GM13976 (cell line): ENCODE measurements around the gene YBX2.

Experiments used
- DNase-seq: peaks from one replicate; pipeline ENCODE4 v3.0.0; 2012; ENCODE audit warnings: low spot score
- CTCF ChIP-seq: IDR thresholded peaks from 2 replicates; pipeline ENCODE4 v1.5.1; 2012; ENCODE audit warnings: borderline replicate concordance, mild to moderate bottlenecking; ENCODE audit not compliant: insufficient read depth; ENCODE audit errors: extremely low read depth, missing control alignments, control extremely low read depth
- in situ Hi-C: fragments of 300-500 bp; cut with MboI; formaldehyde crosslinking; loops from one replicate; pipeline ENCODE4 v1.12.0; 2022; ENCODE audit warnings: low sequenced_read_pairs, mixed read lengths, inconsistent platforms; ENCODE audit not compliant: unreplicated experiment

YBX2 gene

DNA sequence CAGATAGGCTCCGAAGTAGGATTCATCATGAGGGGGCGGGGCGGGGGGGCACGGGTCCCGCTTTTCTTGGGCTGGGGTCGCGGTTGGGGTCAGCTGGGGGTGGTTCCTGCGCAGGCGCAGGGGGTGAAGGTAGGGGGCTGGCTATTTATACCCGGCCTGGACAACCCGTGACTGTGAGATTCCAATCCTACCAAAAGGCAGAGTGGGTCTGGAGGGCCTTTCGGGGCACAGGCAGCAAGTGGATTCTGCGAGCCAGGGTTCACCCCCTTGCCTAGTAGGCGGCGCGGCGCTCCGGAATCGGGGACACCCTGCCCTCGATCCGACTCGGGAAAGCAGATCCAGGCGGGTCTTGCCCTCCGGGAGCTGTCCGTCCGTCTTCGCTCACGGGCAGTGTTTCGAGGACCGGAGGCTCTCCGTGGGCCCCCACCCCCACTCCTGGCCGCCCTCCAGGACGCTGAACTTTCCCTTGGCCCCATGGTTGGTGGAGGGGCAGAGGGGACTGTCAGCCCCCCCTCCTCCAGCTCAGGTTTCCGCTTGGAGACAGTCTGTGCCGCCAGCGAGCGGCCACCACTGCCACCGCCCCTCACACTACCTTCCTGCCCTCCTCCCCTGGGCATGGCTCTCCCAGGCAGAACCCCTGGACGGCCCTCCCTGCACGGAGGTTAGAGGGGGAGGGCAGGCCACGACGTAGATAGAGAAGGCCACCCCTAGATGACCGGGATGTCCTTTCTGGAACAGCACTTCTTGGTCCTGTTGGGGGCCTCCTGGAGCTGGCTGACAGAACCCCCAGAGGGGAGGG, 12.3 kb downstream of the YBX2 start:
- TF ChIP-seq CTCF = no peak
- in situ Hi-C loops = loop anchor here (25.0 kb wide), 1 partner anchor 245 kb away; the partner anchor contains the start of genes SLC16A11 and SLC16A13
- DNase-seq = peak; percentile 37

DNA sequence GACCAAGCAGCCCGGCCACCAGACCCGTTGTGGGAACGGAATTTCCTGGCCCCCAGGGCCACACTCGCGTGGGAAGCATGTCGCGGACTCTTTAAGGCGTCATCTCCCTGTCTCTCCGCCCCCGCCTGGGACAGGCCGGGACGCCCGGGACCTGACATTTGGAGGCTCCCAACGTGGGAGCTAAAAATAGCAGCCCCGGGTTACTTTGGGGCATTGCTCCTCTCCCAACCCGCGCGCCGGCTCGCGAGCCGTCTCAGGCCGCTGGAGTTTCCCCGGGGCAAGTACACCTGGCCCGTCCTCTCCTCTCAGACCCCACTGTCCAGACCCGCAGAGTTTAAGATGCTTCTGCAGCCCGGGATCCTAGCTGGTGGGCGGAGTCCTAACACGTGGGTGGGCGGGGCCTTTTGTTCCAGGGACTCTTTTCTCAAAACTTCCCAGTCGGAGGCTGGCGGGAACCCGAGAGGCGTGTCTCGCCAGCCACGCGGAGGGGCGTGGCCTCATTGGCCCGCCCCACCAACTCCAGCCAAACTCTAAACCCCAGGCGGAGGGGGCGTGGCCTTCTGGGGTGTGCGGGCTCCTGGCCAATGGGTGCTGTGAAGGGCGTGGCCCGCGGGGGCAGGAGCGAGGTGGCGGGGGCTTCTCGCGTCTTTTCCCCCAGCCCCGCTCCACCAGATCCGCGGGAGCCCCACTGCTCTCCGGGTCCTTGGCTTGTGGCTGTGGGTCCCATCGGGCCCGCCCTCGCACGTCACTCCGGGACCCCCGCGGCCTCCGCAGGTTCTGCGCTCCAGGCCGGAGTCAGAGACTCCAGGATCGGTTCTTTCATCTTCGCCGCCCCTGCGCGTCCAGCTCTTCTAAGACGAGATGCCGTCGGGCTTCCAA, 13.1 kb downstream of the YBX2 start, which contains the start of gene SLC2A4:
Gene SLC2A4 (plus strand): TSS at position 645 of the 879 bp plus-strand sequence. CDS start 217 bp downstream, at position 862.
- in situ Hi-C loops = loop anchor here (25.0 kb wide), 1 partner anchor 244 kb away; the partner anchor contains the start of genes SLC16A11 and SLC16A13

GRCh38 chr17:7280519-7281073, 13.8 kb downstream of the YBX2 start:
- in situ Hi-C loops = loop anchor here (25.0 kb wide), 1 partner anchor 243 kb away; the partner anchor contains the start of genes SLC16A11 and SLC16A13
- peak; percentile 90 for DNase-seq
- peak; percentile 65 for TF ChIP-seq CTCF

More for the DNA sequence above, 13.1 kb downstream of the YBX2 start, which contains the start of gene SLC2A4:
- peak; percentile 99 for DNase-seq
- no peak for TF ChIP-seq CTCF

GRCh38 chr17:7279448-7279847, 15.0 kb downstream of the YBX2 start:
- in situ Hi-C loops = loop anchor here (25.0 kb wide), 1 partner anchor 242 kb away; the partner anchor contains the start of genes SLC16A11 and SLC16A13
- TF ChIP-seq CTCF = no peak
- no peak for DNase-seq

GRCh38 chr17:7266784-7267183, 27.7 kb downstream of the YBX2 start:
- in situ Hi-C loops = no loop called here
- DNase-seq = no peak
- no peak for TF ChIP-seq CTCF

DNA sequence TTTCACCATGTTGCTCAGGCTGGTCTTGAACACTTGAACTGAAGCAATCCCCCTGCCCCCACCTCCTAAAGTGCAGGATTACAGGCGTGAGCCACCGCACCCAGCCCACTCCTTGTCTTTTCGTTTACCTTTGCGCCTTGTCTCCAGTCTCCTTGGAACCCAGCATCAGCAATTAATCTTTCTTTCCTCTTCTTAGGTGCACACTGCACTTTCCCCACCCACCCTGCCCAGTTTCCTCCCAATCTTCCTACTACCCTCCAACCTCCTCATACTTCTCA, 30.7 kb downstream of the YBX2 start:
- no peak for DNase-seq
- TF ChIP-seq CTCF = no peak
- in situ Hi-C loops = no loop called here
